CD4-positive, alpha-beta T cell treated with Interleukin-15 for 4 hours (primary cell): ENCODE data around the gene PRSS8.
"Not testable (repeated sequence)": the region's sequence is repeated elsewhere in the genome, so short reads cannot be mapped to it uniquely, and the experiment has no call there.

Experiments used
- DNase-seq: peaks from one replicate; pipeline ENCODE4 v3.0.0-alpha.2; 2020; ENCODE audit warnings: low spot score

Gene PRSS8

GRCh38 chr16:31135535-31136286 lies at the start of gene PRSS8:
TSS of gene PRSS8 (minus strand) at chr16:31135727. CDS start at chr16:31135498, 229 bp downstream.
- no peak for DNase-seq

DNA sequence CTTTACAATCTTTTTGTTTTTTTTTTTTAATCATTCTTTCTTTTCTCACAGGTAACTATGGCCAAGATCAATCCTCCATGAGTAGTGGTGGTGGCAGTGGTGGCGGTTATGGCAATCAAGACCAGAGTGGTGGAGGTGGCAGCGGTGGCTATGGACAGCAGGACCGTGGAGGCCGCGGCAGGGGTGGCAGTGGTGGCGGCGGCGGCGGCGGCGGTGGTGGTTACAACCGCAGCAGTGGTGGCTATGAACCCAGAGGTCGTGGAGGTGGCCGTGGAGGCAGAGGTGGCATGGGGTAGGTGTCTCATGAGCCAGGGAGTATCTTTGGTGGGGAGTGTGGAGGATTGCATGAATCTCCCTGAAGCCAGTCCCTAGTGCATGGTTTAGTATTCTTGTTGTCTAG lies 49.4 kb upstream of the PRSS8 start:
- DNase-seq: no peak

DNA sequence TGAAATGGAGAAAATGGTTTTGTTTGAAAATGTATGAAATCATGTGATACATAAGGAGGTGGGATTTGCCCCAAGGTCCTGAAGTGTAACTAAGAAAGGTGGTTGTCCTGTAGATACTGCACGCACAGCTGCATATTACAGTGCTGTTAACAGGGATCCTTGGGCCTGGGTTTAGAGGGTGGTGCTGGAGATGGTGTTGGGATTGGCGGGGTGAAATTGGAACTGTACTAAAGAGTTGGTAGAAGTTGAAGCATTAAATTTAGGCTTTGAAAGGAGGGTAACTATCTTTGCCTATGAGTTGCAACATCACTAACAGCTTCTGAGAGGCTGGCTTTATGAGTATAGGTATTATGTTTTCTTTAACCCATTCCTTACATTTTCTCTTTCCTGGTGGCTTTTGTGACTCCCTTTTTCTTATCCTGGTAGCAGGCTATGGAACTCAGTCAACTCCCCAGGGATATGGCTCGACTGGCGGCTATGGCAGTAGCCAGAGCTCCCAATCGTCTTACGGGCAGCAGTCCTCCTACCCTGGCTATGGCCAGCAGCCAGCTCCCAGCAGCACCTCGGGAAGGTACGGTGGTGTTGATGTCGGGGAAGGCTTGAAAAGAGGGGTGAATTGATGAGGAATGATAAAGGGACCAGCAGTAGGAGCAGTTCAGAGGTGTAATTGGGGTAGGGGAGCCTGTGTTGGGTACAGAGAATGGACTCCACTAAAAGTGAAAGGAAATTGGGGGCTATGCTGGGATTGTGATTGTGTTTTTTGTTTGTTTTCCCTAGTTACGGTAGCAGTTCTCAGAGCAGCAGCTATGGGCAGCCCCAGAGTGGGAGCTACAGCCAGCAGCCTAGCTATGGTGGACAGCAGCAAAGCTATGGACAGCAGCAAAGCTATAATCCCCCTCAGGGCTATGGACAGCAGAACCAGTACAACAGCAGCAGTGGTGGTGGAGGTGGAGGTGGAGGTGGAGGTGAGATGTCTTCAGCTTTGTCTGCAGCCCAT lies 48.2 kb upstream of the PRSS8 start:
- no peak for DNase-seq

DNA sequence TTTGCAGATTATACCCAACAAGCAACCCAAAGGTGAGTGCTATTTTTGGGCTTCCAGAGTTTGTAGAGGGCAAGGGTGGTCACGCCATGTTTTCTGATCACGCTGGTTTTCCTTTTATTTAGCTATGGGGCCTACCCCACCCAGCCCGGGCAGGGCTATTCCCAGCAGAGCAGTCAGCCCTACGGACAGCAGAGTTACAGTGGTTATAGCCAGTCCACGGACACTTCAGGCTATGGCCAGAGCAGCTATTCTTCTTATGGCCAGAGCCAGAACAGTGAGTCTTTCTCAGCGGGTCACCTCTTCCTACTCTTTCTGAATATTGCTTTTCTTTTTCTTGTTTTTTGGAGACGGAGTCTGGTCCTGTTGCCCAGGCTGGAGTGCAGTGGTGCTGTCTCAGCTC lies 46.9 kb upstream of the PRSS8 start:
- no peak for DNase-seq

DNA sequence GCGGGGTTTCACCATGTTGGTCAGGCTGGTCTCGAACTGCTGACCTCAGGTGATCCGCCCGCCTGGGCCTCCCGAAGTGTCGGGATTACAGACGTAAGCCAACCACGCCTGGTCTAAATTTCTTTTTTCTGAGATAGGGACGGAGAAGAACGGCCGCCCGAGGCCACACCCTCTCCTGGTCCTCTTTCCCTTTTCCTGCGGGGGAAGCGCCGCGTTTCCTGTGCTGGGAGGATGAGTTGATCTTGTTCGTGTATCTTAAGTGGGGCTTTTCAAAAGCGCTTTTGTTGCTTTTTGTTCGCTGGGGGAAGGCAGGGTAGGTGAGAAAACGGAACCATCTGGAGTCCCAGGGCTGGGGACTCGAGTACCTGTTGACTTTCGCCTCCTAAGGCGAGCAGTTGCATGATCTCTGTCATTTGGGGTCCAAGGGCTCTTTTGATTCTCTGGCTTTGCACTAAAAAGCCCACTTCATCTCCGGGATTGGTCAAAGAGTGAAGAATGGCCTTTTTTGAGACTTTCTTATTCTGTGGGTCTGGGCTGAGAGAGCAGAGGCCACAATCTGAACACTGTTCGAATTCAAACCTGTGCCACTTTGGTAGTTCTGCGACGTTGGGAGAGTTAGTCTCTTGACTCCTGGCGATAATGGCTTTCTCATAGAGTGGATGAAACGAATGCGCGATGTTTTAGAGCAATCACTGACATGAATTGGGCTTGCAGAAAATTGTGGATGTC lies 45.7 kb upstream of the PRSS8 start:
- DNase-seq: no peak

DNA sequence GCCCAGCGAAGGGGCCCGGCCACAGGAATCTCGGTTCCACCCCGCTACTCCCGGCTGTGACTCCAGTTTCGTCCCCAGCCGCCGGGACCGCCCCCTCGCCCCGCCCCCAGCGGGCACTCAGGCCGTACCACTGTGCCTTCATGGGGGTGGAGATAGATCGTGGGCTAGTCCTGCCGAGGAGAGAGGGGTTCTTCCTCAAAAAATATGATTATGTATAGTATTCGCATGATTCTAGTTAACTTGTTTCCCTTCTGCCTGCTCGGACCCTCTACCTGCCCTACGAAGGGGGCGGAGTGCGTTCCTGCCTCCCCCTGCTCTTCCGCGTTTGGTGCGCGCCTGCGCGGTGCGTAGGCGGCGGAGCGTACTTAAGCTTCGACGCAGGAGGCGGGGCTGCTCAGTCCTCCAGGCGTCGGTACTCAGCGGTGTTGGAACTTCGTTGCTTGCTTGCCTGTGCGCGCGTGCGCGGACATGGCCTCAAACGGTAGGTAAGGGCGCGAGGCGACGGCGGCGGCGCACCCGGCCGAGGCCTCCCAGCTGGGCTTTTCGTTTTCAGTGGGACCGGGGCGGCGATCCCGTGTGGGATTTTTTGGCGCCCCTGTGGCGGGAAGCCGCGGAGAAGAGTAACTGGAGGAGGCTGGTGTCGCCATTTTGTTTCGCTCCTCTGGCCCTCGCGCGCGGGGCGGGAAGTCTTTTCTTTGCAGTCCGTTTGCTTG lies 44.4 kb upstream of the PRSS8 start, which contains the start of gene FUS:
TSS of gene FUS (plus strand) at position 393 of the 713 bp plus-strand sequence. CDS start at position 469, 76 bp downstream.
- peak; percentile 92 for DNase-seq

DNA sequence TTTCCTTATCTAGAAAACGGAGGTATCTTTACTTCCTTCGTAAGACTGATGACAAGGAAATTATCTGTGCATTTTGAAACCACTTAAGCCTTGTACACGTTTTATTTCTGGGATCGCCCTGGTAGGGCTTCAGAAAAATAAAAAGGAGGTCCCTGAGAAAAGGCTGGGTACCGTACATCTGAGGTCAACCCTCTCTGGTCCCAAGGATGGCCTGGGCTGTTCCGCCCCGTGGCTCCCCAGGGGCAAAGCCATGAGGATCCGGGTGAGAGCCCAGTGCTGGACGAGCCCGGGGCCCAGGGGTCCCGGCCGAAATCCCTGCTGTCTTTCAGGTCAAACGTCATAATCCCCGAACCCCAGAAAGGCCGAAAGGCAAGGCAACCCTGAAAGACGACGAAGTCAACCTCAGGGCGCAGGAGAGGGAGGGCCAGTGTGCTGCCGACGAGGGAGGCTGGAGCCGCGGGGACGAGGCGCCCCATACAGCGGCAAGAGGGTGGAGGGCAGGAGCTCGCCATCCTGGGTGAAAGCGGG lies 43.8 kb upstream of the PRSS8 start:
- no peak for DNase-seq

GRCh38 chr16:31177136-31177535 lies 41.6 kb upstream of the PRSS8 start:
- peak; percentile 48 for DNase-seq

GRCh38 chr16:31170048-31170447 lies 34.5 kb upstream of the PRSS8 start:
- DNase-seq: not testable (repeated sequence)

DNA sequence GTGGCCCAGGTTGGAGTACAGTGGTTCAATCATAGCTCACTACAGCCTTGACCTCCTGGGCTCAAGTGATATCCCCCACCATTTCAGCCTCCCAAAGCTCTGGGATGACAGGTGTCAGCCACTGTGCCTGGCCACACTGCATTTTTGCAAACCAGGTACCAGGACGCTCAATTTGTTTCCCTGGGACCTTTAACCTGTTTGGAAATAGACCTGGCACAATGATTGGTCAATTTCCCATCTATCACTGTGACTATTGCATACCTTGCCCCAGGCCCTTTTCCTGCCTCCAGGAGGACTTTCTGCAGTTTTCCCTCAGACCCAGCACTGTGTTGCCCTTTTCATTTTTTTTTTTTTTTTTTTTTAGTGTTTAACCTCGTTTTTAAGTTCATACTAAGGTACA lies 33.3 kb upstream of the PRSS8 start:
- no peak for DNase-seq

DNA sequence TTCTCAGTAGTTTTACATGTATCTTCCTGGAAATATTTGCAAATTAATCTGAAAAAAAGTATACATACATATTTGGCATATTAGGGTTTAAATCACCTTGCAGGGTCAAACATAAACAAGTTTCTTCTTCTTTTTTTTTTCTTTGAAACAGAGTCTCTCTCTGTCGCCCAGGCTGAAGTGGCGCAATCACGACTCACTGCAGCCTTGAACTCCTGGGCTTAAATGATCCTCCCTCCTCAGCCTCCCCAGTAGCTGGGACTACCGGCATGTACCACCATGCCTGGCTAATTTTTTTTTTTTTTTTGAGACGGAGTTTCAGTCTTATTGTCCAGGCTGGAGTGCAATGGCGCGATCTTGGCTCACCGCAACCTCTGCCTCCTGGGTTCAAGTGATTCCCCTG lies 31.8 kb upstream of the PRSS8 start:
- no peak for DNase-seq

DNA sequence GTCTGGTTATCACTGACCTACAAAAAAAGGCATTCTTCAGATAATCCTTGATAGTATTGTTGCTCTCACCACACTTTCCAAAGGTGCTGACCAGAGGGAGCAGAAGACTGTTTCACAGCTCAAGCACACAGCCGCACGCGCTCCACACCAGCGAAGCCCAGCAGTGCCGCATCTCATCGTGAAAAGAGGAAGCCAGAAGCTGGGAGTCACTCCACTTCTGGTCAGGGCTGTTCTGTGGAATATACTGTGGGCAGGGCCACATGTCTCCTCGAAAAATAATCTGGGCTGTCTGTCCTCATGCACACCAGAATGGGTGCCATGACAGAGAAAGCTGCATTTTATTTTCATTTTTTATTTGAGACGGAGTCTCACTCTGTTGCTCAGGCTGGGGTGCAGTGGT lies 21.6 kb upstream of the PRSS8 start:
- no peak for DNase-seq

DNA sequence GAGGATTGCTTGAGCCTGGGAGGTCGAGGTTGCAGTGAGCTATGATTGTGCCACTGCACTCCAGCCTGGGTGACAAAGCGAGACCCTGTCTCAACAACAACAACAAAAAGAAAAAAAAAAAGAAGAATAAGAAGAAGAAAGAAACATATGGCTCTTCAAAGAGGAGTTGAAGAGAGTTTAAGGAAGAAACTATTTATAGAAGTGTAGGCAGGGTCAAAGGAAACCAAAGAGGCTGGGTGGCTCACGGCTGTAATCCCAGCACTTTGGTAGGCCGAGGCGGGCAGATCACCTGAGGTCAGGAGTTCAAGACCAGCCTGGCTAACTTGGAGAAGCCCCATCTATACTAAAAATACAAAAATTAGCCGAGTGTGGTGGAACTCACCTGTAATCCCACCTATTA lies 15.4 kb upstream of the PRSS8 start:
- not testable (repeated sequence) for DNase-seq

DNA sequence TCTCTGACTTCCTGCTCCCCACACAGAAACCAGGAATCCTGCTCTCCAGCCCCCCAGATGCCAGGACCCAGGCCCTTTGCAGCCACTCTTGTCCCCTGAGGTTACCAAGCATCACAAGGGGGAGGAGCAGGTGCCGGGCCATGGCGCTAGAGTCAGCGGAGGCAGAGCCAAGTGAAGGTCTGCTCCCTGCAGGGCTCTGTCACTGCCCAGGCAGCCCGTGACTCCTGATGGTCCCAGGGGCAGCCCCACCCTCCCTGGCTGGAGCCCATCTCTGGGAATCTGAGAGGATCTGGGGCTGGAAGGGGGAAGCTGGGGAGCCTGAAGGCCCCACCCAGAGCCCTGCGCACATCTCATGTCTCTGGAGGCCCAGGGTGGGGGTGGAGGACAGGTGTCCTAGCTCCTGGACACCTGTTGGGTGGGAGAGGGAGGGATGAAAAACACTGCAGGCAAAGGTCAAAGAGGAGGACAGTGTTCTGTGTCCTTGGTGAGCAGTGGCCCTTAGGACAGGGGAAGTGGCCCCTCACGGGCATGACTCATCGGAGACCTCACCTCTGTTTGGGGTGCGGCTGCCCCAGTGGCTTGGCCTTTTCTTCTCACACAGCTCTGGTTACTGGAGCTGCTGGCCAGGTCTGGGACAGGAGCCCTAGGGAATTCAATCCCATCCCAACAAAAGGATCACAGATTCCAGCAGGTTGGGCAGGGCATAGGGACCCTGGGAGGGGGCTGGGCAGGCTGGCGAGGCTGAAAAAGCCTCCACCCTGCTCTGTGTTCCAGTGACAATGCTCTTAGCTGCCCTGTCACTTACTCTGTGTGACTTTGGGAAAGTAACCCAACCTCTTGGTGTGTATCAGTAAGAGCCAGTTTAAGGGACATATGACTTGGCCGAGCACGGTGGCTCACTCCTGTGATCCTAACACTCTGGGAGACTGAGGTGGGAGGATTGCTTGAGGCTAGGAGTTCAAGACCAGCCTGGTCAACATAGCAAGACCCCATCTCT lies 14.7 kb upstream of the PRSS8 start, which contains the start of gene PRSS36:
TSS of gene PRSS36 (minus strand) at position 173 of the 997 bp plus-strand sequence. CDS start at position 142, 31 bp downstream.
- DNase-seq: no peak

DNA sequence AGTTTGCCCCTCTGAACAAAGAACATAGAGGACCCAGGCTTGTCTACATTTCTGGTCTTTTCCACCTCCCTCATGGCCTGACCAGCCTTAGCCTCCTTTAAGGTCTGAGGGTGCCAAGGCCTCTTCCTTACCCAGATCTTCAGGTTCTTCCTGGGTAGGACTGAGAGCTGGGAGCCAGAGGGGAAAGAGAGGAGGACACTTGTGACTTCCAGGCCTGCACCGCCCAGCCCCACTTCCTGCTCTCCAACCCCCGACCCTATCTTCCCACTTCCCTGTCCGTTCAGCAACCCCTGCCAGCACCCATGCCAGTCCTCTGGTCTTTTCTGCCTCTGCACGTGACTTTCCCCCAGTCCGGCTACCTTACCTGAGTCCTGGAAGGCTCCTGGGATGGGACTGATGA lies 13.8 kb upstream of the PRSS8 start:
- DNase-seq: no peak

DNA sequence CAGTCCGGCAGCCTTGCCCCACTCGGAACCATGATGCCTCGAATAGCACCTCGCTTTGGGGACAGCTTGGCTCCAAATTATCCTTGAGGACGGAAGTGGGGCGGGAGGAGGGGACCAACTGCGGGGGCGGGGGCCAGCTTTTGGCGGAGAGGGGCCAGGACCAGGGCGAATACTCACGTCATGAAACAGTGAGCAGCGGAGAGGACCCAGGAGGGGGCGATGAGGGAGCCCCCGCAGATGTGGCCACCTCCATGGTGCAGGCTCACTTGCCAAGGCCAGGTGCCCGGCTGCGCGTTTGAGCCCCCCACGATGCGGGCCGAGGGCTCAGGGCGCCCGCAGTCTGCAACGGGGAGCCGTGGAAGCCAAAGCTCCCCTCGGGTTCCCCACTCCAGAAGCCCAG lies 13.4 kb upstream of the PRSS8 start:
- DNase-seq: no peak

GRCh38 chr16:31148281-31148728 lies 12.8 kb upstream of the PRSS8 start:
- DNase-seq: no peak

GRCh38 chr16:31147574-31147973 lies 12.0 kb upstream of the PRSS8 start:
- no peak for DNase-seq

DNA sequence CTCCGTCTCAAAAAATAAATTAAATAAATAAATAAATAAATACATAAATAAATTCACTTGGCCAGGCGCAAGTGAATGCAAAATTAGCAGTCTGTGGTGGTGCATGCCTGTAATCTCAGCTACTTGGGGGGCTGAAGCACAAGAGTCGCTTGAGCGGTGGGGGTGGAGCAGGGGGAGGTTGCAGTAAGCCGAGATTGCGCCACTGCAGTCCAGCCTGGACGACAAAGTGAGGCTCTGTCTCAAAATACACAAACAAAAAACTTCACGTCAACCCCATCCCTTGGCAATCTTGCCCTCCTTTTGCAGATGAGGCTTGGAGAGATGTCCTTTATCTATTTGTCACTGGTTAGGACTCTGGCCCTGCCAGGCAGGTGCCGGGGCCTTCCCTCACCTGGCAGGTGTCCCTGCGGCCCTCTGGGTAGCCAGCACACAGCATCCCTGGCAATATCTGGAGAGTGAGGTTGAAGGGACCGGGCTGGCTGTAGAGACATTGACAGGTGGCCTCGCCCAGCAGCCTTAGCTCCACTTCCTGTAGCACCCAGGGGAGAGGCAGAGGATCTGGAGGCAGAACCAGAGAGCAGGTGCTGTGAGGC lies 10.0 kb upstream of the PRSS8 start:
- DNase-seq: no peak
